ENCODE data around the gene UROS.

The UROS gene

GRCh38 chr10:125772112-125772863 lies 50.8 kb downstream of the UROS start:
- Histone ChIP-seq H2BK120ac (ENCODE audit: low read depth, low read length) (no peak overlapping the region), H2BK5ac (ENCODE audit: low read length) (no peak overlapping the region), H2BK15ac (replicated peaks; ENCODE audit: low read depth) (no peak overlapping the region), H3K9ac (ENCODE audit: low read length) (no peak overlapping the region), H3K79me2 (ENCODE audit: control insufficient read depth, insufficient read depth, low read length) (no peaks in the 10 kb centered on the region), H3K18ac (ENCODE audit: low read length) (no peak overlapping the region), H3K56ac (ENCODE audit: low read length) (no peak overlapping the region), H3K79me1 (ENCODE audit: low read length) (no peaks in the 10 kb centered on the region), H2AK5ac (ENCODE audit: low read length) (no peak overlapping the region), H3K27ac (ENCODE audit: low read depth, low read length) (no peak overlapping the region), H3K36me3 (ENCODE audit: control insufficient read depth, insufficient read depth, low read length) (no peaks in the 10 kb centered on the region), H3K4me1 (ENCODE audit: control insufficient read depth, low read depth, low read length) (no peaks in the 10 kb centered on the region), H3K23ac (ENCODE audit: low read length) (no peak overlapping the region), H3K27me3 (ENCODE audit: insufficient read depth, low read length, poor library complexity) (no peaks in the 10 kb centered on the region), H3K4me2 (ENCODE audit: low read length) (no peak overlapping the region), H4K8ac (ENCODE audit: low read depth, low read length) (no peak overlapping the region), H4K5ac (ENCODE audit: low read length) (no peak overlapping the region), H3K4ac (ENCODE audit: low read depth, low read length) (no peak overlapping the region), H3K4me3 (ENCODE audit: low read length) (no peak overlapping the region)
- WGBS (ENCODE audit: extremely low coverage, insufficient coverage, low lambda C conversion rate) = no CpG with 5 or more reads among the region's 28 CpGs
- DNase-seq = no peak

GRCh38 chr10:125770844-125771243 lies 52.2 kb downstream of the UROS start:
- H2BK120ac ChIP-seq (ENCODE audit: low read depth, low read length) = no peak overlapping the region
- H2BK5ac ChIP-seq (ENCODE audit: low read length) = no peak overlapping the region
- H2AK5ac ChIP-seq (ENCODE audit: low read length) = no peak overlapping the region
- H3K79me1 ChIP-seq (ENCODE audit: low read length) = no peaks in the 10 kb centered on the region
- no peak overlapping the region for H3K56ac ChIP-seq (ENCODE audit: low read length)
- no peak overlapping the region for H3K4me3 ChIP-seq (ENCODE audit: low read length)
- H2BK15ac ChIP-seq (replicated peaks; ENCODE audit: low read depth) = no peak overlapping the region
- no peak overlapping the region for H3K9ac ChIP-seq (ENCODE audit: low read length)
- H3K79me2 ChIP-seq (ENCODE audit: control insufficient read depth, insufficient read depth, low read length) = no peaks in the 10 kb centered on the region
- DNase-seq = no peak
- no peaks in the 10 kb centered on the region for H3K27me3 ChIP-seq (ENCODE audit: insufficient read depth, low read length, poor library complexity)
- WGBS (ENCODE audit: extremely low coverage, insufficient coverage, low lambda C conversion rate) = no CpG with 5 or more reads among the region's 5 CpGs
- H3K23ac ChIP-seq (ENCODE audit: low read length) = no peak overlapping the region
- H3K36me3 ChIP-seq (ENCODE audit: control insufficient read depth, insufficient read depth, low read length) = no peaks in the 10 kb centered on the region
- no peak overlapping the region for H4K5ac ChIP-seq (ENCODE audit: low read length)
- no peaks in the 10 kb centered on the region for H3K4me1 ChIP-seq (ENCODE audit: control insufficient read depth, low read depth, low read length)
- no peak overlapping the region for H3K4ac ChIP-seq (ENCODE audit: low read depth, low read length)
- H3K4me2 ChIP-seq (ENCODE audit: low read length) = no peak overlapping the region
- H3K27ac ChIP-seq (ENCODE audit: low read depth, low read length) = no peak overlapping the region
- no peak overlapping the region for H4K8ac ChIP-seq (ENCODE audit: low read depth, low read length)
- H3K18ac ChIP-seq (ENCODE audit: low read length) = no peak overlapping the region

GRCh38 chr10:125769175-125769574 lies 53.9 kb downstream of the UROS start:
- WGBS (ENCODE audit: extremely low coverage, insufficient coverage, low lambda C conversion rate) = no CpG with 5 or more reads among the region's 12 CpGs
- Histone ChIP-seq H3K79me1 (ENCODE audit: low read length) (no peaks in the 10 kb centered on the region), H3K56ac (ENCODE audit: low read length) (no peak overlapping the region), H3K4me3 (ENCODE audit: low read length) (no peak overlapping the region), H3K4ac (ENCODE audit: low read depth, low read length) (no peak overlapping the region), H3K27me3 (ENCODE audit: insufficient read depth, low read length, poor library complexity) (no peaks in the 10 kb centered on the region), H3K18ac (ENCODE audit: low read length) (no peak overlapping the region), H2AK5ac (ENCODE audit: low read length) (no peak overlapping the region), H3K9ac (ENCODE audit: low read length) (no peak overlapping the region), H3K36me3 (ENCODE audit: control insufficient read depth, insufficient read depth, low read length) (peaks cover 1% of the 10 kb centered on the region), H2BK15ac (replicated peaks; ENCODE audit: low read depth) (no peak overlapping the region), H3K27ac (ENCODE audit: low read depth, low read length) (no peak overlapping the region), H4K8ac (ENCODE audit: low read depth, low read length) (no peak overlapping the region), H3K79me2 (ENCODE audit: control insufficient read depth, insufficient read depth, low read length) (no peaks in the 10 kb centered on the region), H3K4me2 (ENCODE audit: low read length) (no peak overlapping the region), H2BK5ac (ENCODE audit: low read length) (no peak overlapping the region), H2BK120ac (ENCODE audit: low read depth, low read length) (no peak overlapping the region), H3K23ac (ENCODE audit: low read length) (no peak overlapping the region), H3K4me1 (ENCODE audit: control insufficient read depth, low read depth, low read length) (no peaks in the 10 kb centered on the region), H4K5ac (ENCODE audit: low read length) (no peak overlapping the region)
- no peak for DNase-seq

- Histone ChIP-seq H3K4me2 (ENCODE audit: low read length) (no peak overlapping the region), H3K4me1 (ENCODE audit: control insufficient read depth, low read depth, low read length) (no peaks in the 10 kb centered on the region), H3K79me2 (ENCODE audit: control insufficient read depth, insufficient read depth, low read length) (no peaks in the 10 kb centered on the region), H2BK5ac (ENCODE audit: low read length) (no peak overlapping the region), H3K56ac (ENCODE audit: low read length) (no peak overlapping the region), H3K36me3 (ENCODE audit: control insufficient read depth, insufficient read depth, low read length) (peaks cover 2% of the 10 kb centered on the region), H2BK15ac (replicated peaks; ENCODE audit: low read depth) (no peak overlapping the region), H3K18ac (ENCODE audit: low read length) (no peak overlapping the region), H3K9ac (ENCODE audit: low read length) (no peak overlapping the region), H3K23ac (ENCODE audit: low read length) (no peak overlapping the region), H3K79me1 (ENCODE audit: low read length) (no peaks in the 10 kb centered on the region), H3K27me3 (ENCODE audit: insufficient read depth, low read length, poor library complexity) (no peaks in the 10 kb centered on the region), H3K4me3 (ENCODE audit: low read length) (no peak overlapping the region), H2AK5ac (ENCODE audit: low read length) (no peak overlapping the region), H4K8ac (ENCODE audit: low read depth, low read length) (no peak overlapping the region), H2BK120ac (ENCODE audit: low read depth, low read length) (no peak overlapping the region), H3K4ac (ENCODE audit: low read depth, low read length) (no peak overlapping the region), H3K27ac (ENCODE audit: low read depth, low read length) (no peak overlapping the region), H4K5ac (ENCODE audit: low read length) (no peak overlapping the region)
- peak; percentile 14 for DNase-seq
- WGBS (ENCODE audit: extremely low coverage, insufficient coverage, low lambda C conversion rate) = no CpG with 5 or more reads among the region's 4 CpGs
Observed at GRCh38 chr10:125768219-125768855, 54.7 kb downstream of the UROS start.

- Histone ChIP-seq H2BK5ac (ENCODE audit: low read length) (no peak overlapping the region), H4K5ac (ENCODE audit: low read length) (no peak overlapping the region), H4K8ac (ENCODE audit: low read depth, low read length) (no peak overlapping the region), H3K4ac (ENCODE audit: low read depth, low read length) (no peak overlapping the region), H3K79me2 (ENCODE audit: control insufficient read depth, insufficient read depth, low read length) (no peaks in the 10 kb centered on the region), H3K27me3 (ENCODE audit: insufficient read depth, low read length, poor library complexity) (no peaks in the 10 kb centered on the region), H3K4me1 (ENCODE audit: control insufficient read depth, low read depth, low read length) (no peaks in the 10 kb centered on the region), H3K36me3 (ENCODE audit: control insufficient read depth, insufficient read depth, low read length) (peaks cover 4% of the 10 kb centered on the region), H3K18ac (ENCODE audit: low read length) (no peak overlapping the region), H3K4me3 (ENCODE audit: low read length) (no peak overlapping the region), H2BK120ac (ENCODE audit: low read depth, low read length) (no peak overlapping the region), H3K27ac (ENCODE audit: low read depth, low read length) (no peak overlapping the region), H3K9ac (ENCODE audit: low read length) (no peak overlapping the region), H2BK15ac (replicated peaks; ENCODE audit: low read depth) (no peak overlapping the region), H3K23ac (ENCODE audit: low read length) (no peak overlapping the region), H3K79me1 (ENCODE audit: low read length) (no peaks in the 10 kb centered on the region), H2AK5ac (ENCODE audit: low read length) (no peak overlapping the region), H3K4me2 (ENCODE audit: low read length) (no peak overlapping the region), H3K56ac (ENCODE audit: low read length) (no peak overlapping the region)
- WGBS (ENCODE audit: extremely low coverage, insufficient coverage, low lambda C conversion rate) = no CpG with 5 or more reads among the region's 4 CpGs
- no peak for DNase-seq
Observed at GRCh38 chr10:125766511-125766910, 56.5 kb downstream of the UROS start.
